SU-DHL-6 (cell line): ENCODE data around the gene VPS41.

Experiments used
- H2AFZ ChIP-seq: fragments of 200-600 bp; sonication (generic); 2 replicates; pipeline ENCODE4 v1.6.1; 2014; ENCODE audit warnings: low read depth, mild to moderate bottlenecking, moderate library complexity, mixed read lengths, antibody characterized with exemption, low read length; ENCODE audit not compliant: severe bottlenecking
- H3F3A ChIP-seq: fragments of 200-600 bp; shearing (Covaris generic); 2 replicates; pipeline ENCODE4 v1.6.0; 2016; ENCODE audit warnings: antibody characterized with exemption, mild to moderate bottlenecking; ENCODE audit not compliant: insufficient read depth
- H3K27ac ChIP-seq: fragments of 200-600 bp; sonication (generic); 2 replicates; pipeline ENCODE4 v1.5.1; 2016; ENCODE audit warnings: low read depth, mild to moderate bottlenecking, low read length, moderate library complexity, mixed read lengths
- H3K27me3 ChIP-seq: fragments of 200-600 bp; sonication (generic), shearing (Covaris generic); 2 replicates; pipeline ENCODE4 v1.6.0; 2014; ENCODE audit warnings: mild to moderate bottlenecking, low read length
- H3K36me3 ChIP-seq: fragments of 200-600 bp; sonication (generic); 2 replicates; pipeline ENCODE4 v1.6.1; 2014; ENCODE audit warnings: mild to moderate bottlenecking, low read length, mixed read lengths
- H3K4me2 ChIP-seq: fragments of 300-600, 200-600 bp; shearing (Covaris generic), sonication (generic); 2 replicates; pipeline ENCODE4 v1.6.0; 2014; ENCODE audit warnings: low read length, low read depth, mild to moderate bottlenecking; ENCODE audit not compliant: poor library complexity, severe bottlenecking
- H3K4me3 ChIP-seq: fragments of 200-600 bp; sonication (generic); 2 replicates; pipeline ENCODE4 v1.5.1; 2014; ENCODE audit warnings: antibody characterized with exemption, low read length, mild to moderate bottlenecking, mixed read lengths; ENCODE audit not compliant: insufficient read depth, poor library complexity, severe bottlenecking
- H3K79me2 ChIP-seq: fragments of 200-600 bp; sonication (generic); 2 replicates; pipeline ENCODE4 v1.6.1; 2014; ENCODE audit warnings: mild to moderate bottlenecking, low read length, moderate library complexity; ENCODE audit not compliant: insufficient read depth
- H3K9ac ChIP-seq: fragments of 200-600 bp; sonication (generic); 2 replicates; pipeline ENCODE4 v1.7.0; 2014; ENCODE audit warnings: mild to moderate bottlenecking, low read length
- H3K9me2 ChIP-seq: fragments of 200-600 bp; sonication (generic); replicated peaks from 2 replicates; pipeline ENCODE4 v1.6.1; 2014; ENCODE audit warnings: low read length; ENCODE audit not compliant: insufficient read depth
- H3K9me3 ChIP-seq: fragments of 200-600 bp; sonication (generic); 2 replicates; pipeline ENCODE4 v1.6.1; 2014; ENCODE audit warnings: low read length, mixed read lengths; ENCODE audit not compliant: insufficient read depth
- H4K20me1 ChIP-seq: fragments of 200-600 bp; sonication (generic); 2 replicates; pipeline ENCODE4 v1.6.1; 2014; ENCODE audit warnings: low read depth, mild to moderate bottlenecking, antibody characterized with exemption, low read length, moderate library complexity, mixed read lengths
- CTCF ChIP-seq: fragments of 200-600 bp; sonication (generic); IDR thresholded peaks from one replicate; pipeline ENCODE4 v1.5.1; 2017; ENCODE audit warnings: antibody characterized with exemption, mild to moderate bottlenecking, low read length, moderate library complexity; ENCODE audit not compliant: insufficient read depth, poor library complexity, severe bottlenecking
- EZH2phosphoT487 ChIP-seq: fragments of 200-600 bp; sonication (generic), shearing (Covaris generic); conservative IDR thresholded peaks from 2 replicates; pipeline ENCODE4 v1.6.1; 2018; ENCODE audit warnings: mild to moderate bottlenecking, antibody characterized with exemption, low read length, moderate library complexity, mixed read lengths

Gene VPS41

DNA sequence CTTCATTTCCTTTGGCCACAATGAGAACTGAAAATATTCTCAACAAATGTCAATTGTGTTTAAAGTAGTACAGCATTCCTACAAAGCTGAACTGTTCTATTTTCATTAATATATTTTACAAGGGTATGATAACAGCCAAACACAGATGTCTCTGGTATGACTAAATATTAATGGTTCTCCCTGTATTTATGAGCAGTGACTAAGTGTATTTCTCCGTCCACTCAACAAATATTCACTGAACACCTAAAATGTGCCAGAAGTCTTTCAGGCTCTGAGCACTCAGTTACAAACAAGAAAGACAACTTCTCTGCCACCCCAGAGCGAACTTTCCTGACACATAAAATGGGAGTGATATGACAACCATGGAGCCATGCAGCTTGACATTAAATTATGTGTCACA lies 135.6 kb downstream of the VPS41 start:
- Histone ChIP-seq H2AFZ (no peak overlapping the region), H3K36me3 (peaks cover 3% of the 10 kb centered on the region; the same call in 1 of the 2 replicates), H3K4me2 (no peak overlapping the region), H3K27me3 (no peaks in the 10 kb centered on the region), H3K27ac (no peak overlapping the region), H3K4me3 (no peak overlapping the region), H3K9me3 (no peaks in the 10 kb centered on the region), H3F3A (no peaks in the 10 kb centered on the region), H3K79me2 (no peaks in the 10 kb centered on the region), H3K9me2 (no peaks in the 10 kb centered on the region), H4K20me1 (no peaks in the 10 kb centered on the region), H3K9ac (no peak overlapping the region)
- no peak for TF ChIP-seq CTCF
- no peak for TF ChIP-seq EZH2phosphoT487

GRCh38 chr7:38760226-38760625 lies 148.8 kb downstream of the VPS41 start:
- Histone ChIP-seq H2AFZ (no peak overlapping the region), H3K79me2 (no peaks in the 10 kb centered on the region), H3K36me3 (peaks cover 10% of the 10 kb centered on the region; the same call in 1 of the 2 replicates), H3K4me2 (no peak overlapping the region), H3K9me3 (no peaks in the 10 kb centered on the region), H3K4me3 (no peak overlapping the region), H3F3A (no peaks in the 10 kb centered on the region), H3K9ac (no peak overlapping the region), H3K27ac (no peak overlapping the region), H4K20me1 (no peaks in the 10 kb centered on the region), H3K27me3 (no peaks in the 10 kb centered on the region), H3K9me2 (no peaks in the 10 kb centered on the region)
- TF ChIP-seq CTCF (no peak), EZH2phosphoT487 (no peak)

- H3K9me2 ChIP-seq: no peaks in the 10 kb centered on the region
- H3K9ac ChIP-seq: no peak overlapping the region
- no peak overlapping the region for H3K27ac ChIP-seq
- H3K79me2 ChIP-seq: no peaks in the 10 kb centered on the region
- no peak overlapping the region for H3K4me3 ChIP-seq
- H3F3A ChIP-seq: no peaks in the 10 kb centered on the region
- H3K27me3 ChIP-seq: no peaks in the 10 kb centered on the region
- H3K36me3 ChIP-seq: peaks cover 10% of the 10 kb centered on the region; the same call in 1 of the 2 replicates
- TF ChIP-seq EZH2phosphoT487 (no peak), CTCF (no peak)
- H3K4me2 ChIP-seq: no peak overlapping the region
- H3K9me3 ChIP-seq: no peaks in the 10 kb centered on the region
- H2AFZ ChIP-seq: no peak overlapping the region
- H4K20me1 ChIP-seq: no peaks in the 10 kb centered on the region
Observed at GRCh38 chr7:38759028-38759427, 150.0 kb downstream of the VPS41 start.
